HepG2 (cell line): ENCODE results near the gene POC1A. TPM values are rescaled to one million over a fixed set of nuclear protein-coding genes. Genes with fewer than 3 reads are reported as not detected.

Experiments
- ZNF101 ChIP-seq: sonication (generic); formaldehyde crosslinking; IDR thresholded peaks from 2 replicates; pipeline ENCODE4 v1.4.0; 2020; ENCODE audit warnings: mild to moderate bottlenecking, low read depth, missing genetic modification reagents, borderline replicate concordance
- ZNF549 ChIP-seq: sonication (generic); formaldehyde crosslinking; IDR thresholded peaks from 2 replicates; pipeline ENCODE4 v1.5.0; 2020; ENCODE audit warnings: missing genetic modification reagents
- polyA plus RNA-seq, 8 experiments: library from polyadenylated mRNA; depleted of rRNA in 3 of 8; stranded (reverse) in 7 of 8; unstranded in 1 of 8; fragments of >200 nt; fragmentation: Illumina TruSeq in 4 of 8; extraction: Trizol in 4 of 8; gene quantifications; 2 replicates each; pipeline versions ENCODE4 v1.2.1 to v1.2.3, GENCODE V29; 2011 to 2016; ENCODE audit warnings: low read depth in 4 of 8, missing spikeins in 1 of 8, mixed read lengths in 1 of 8; ENCODE audit not compliant: insufficient read depth in 1 of 8
- total RNA-seq, 5 experiments: library from RNA; depleted of rRNA; stranded (reverse); fragments of >200 nt; fragmentation: Illumina TruSeq; extraction: Trizol; gene quantifications; 2 replicates each; pipeline ENCODE4 v1.2.3, GENCODE V29; 2016; ENCODE audit warnings: low read depth in 1 of 5
- TF ChIP-seq, protein P1 (sequence below): sonication (generic); formaldehyde crosslinking; IDR thresholded peaks from 2 replicates; pipeline ENCODE4 v1.5.0; 2020; ENCODE audit warnings: mild to moderate bottlenecking, missing genetic modification reagents, borderline replicate concordance
- TF ChIP-seq, protein P2 (sequence below): sonication (generic); formaldehyde crosslinking; IDR thresholded peaks from 2 replicates; pipeline ENCODE4 v1.4.0; 2020; ENCODE audit warnings: mild to moderate bottlenecking, missing genetic modification reagents
- TF ChIP-seq, protein P3 (sequence below): sonication (generic); formaldehyde crosslinking; IDR thresholded peaks from 2 replicates; pipeline ENCODE4 v1.4.0; 2020; ENCODE audit warnings: missing genetic modification reagents, borderline replicate concordance

Gene POC1A
- total and polyA plus RNA-seq, 2 of the 13 experiments (the other 11 are each of a cell fraction or from before 2014, with no cell fraction given), result 14.6 to 20.0 TPM

DNA sequence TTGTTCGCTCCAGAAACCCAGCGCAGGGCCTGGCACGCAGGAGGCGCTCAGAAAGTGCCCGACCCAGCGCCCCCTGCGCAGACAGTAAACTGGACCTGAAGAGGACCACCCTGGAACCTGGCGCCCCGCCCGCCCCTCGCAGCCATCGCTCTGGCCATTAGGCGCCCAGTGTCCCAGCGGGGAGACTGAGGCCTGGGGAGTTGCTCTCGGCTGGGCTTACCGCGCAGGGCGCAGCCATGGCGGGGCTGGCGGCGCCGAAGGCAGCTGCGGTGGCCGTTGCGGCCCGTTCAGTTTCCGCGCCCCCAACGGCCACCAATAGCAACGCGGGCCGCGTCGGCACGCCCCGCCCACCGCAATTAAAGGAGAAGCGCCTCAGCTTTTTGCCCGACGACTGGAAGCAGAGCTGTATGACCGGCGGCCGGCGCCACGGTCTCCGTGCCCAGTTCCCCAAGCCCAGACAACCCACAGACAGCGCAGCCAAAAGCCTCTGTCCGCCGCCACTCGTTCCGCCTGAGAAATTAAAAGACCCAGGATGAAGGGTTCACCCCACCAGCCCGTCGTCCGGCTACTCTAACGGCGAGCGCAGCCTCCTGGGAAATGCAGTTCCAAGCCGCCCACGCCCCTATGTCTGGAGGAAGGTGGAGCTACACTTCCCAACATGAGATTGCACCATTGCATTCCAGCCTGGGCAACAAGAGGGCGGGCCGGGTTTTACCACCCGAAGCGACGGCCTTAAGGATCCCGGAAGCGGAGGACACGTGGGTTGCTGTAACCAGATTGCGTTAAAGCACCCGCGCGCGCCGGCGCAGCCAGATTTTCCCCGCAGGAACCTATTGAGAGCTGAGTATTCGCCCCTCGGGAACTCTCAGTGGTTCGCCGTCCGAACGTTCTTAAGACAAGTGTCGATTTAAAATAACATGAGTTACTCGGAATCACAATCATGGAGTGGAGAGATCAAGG lies at the start of gene POC1A (continued):
- TF ChIP-seq, protein P1, sequence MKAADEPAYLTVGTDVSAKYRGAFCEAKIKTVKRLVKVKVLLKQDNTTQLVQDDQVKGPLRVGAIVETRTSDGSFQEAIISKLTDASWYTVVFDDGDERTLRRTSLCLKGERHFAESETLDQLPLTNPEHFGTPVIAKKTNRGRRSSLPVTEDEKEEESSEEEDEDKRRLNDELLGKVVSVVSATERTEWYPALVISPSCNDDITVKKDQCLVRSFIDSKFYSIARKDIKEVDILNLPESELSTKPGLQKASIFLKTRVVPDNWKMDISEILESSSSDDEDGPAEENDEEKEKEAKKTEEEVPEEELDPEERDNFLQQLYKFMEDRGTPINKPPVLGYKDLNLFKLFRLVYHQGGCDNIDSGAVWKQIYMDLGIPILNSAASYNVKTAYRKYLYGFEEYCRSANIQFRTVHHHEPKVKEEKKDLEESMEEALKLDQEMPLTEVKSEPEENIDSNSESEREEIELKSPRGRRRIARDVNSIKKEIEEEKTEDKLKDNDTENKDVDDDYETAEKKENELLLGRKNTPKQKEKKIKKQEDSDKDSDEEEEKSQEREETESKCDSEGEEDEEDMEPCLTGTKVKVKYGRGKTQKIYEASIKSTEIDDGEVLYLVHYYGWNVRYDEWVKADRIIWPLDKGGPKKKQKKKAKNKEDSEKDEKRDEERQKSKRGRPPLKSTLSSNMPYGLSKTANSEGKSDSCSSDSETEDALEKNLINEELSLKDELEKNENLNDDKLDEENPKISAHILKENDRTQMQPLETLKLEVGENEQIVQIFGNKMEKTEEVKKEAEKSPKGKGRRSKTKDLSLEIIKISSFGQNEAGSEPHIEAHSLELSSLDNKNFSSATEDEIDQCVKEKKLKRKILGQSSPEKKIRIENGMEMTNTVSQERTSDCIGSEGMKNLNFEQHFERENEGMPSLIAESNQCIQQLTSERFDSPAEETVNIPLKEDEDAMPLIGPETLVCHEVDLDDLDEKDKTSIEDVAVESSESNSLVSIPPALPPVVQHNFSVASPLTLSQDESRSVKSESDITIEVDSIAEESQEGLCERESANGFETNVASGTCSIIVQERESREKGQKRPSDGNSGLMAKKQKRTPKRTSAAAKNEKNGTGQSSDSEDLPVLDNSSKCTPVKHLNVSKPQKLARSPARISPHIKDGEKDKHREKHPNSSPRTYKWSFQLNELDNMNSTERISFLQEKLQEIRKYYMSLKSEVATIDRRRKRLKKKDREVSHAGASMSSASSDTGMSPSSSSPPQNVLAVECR (CRISPR knock-in tag), result peak; percentile 98
- TF ChIP-seq, protein P2, sequence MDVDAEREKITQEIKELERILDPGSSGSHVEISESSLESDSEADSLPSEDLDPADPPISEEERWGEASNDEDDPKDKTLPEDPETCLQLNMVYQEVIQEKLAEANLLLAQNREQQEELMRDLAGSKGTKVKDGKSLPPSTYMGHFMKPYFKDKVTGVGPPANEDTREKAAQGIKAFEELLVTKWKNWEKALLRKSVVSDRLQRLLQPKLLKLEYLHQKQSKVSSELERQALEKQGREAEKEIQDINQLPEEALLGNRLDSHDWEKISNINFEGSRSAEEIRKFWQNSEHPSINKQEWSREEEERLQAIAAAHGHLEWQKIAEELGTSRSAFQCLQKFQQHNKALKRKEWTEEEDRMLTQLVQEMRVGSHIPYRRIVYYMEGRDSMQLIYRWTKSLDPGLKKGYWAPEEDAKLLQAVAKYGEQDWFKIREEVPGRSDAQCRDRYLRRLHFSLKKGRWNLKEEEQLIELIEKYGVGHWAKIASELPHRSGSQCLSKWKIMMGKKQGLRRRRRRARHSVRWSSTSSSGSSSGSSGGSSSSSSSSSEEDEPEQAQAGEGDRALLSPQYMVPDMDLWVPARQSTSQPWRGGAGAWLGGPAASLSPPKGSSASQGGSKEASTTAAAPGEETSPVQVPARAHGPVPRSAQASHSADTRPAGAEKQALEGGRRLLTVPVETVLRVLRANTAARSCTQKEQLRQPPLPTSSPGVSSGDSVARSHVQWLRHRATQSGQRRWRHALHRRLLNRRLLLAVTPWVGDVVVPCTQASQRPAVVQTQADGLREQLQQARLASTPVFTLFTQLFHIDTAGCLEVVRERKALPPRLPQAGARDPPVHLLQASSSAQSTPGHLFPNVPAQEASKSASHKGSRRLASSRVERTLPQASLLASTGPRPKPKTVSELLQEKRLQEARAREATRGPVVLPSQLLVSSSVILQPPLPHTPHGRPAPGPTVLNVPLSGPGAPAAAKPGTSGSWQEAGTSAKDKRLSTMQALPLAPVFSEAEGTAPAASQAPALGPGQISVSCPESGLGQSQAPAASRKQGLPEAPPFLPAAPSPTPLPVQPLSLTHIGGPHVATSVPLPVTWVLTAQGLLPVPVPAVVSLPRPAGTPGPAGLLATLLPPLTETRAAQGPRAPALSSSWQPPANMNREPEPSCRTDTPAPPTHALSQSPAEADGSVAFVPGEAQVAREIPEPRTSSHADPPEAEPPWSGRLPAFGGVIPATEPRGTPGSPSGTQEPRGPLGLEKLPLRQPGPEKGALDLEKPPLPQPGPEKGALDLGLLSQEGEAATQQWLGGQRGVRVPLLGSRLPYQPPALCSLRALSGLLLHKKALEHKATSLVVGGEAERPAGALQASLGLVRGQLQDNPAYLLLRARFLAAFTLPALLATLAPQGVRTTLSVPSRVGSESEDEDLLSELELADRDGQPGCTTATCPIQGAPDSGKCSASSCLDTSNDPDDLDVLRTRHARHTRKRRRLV (CRISPR knock-in tag), result no peak; the same call in 1 of the 2 replicates
- TF ChIP-seq ZNF549, result no peak
- TF ChIP-seq ZNF101 (CRISPR knock-in tag), result no peak
- TF ChIP-seq, protein P3, sequence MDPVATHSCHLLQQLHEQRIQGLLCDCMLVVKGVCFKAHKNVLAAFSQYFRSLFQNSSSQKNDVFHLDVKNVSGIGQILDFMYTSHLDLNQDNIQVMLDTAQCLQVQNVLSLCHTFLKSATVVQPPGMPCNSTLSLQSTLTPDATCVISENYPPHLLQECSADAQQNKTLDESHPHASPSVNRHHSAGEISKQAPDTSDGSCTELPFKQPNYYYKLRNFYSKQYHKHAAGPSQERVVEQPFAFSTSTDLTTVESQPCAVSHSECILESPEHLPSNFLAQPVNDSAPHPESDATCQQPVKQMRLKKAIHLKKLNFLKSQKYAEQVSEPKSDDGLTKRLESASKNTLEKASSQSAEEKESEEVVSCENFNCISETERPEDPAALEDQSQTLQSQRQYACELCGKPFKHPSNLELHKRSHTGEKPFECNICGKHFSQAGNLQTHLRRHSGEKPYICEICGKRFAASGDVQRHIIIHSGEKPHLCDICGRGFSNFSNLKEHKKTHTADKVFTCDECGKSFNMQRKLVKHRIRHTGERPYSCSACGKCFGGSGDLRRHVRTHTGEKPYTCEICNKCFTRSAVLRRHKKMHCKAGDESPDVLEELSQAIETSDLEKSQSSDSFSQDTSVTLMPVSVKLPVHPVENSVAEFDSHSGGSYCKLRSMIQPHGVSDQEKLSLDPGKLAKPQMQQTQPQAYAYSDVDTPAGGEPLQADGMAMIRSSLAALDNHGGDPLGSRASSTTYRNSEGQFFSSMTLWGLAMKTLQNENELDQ, result no peak
